GM20000 (cell line): ENCODE measurements around the gene CPM.
"Not testable (repeated sequence)": the region's sequence is repeated elsewhere in the genome, so short reads cannot be mapped to it uniquely, and the experiment has no call there.

Source experiments
- DNase-seq: peaks from one replicate; pipeline ENCODE4 v3.0.0; 2012; ENCODE audit warnings: low spot score
- CTCF ChIP-seq: IDR thresholded peaks from 2 replicates; pipeline ENCODE4 v1.5.1; 2012; ENCODE audit warnings: mild to moderate bottlenecking, control low read depth; ENCODE audit errors: extremely low read depth, missing control alignments

Gene CPM

GRCh38 chr12:68844318-68844745 lies 88.6 kb downstream of the CPM start:
- DNase-seq = no peak
- no peak for TF ChIP-seq CTCF

GRCh38 chr12:68842784-68843567 lies 90.0 kb downstream of the CPM start:
- no peak for DNase-seq
- no peak for TF ChIP-seq CTCF

- DNase-seq = no peak
- TF ChIP-seq CTCF = no peak
These were observed 90.8 kb downstream of the CPM start for GRCh38 chr12:68842123-68842522.

- no peak for TF ChIP-seq CTCF
- no peak for DNase-seq
These were observed 91.3 kb downstream of the CPM start for GRCh38 chr12:68841717-68842116.

GRCh38 chr12:68841175-68841574 lies 91.8 kb downstream of the CPM start:
- DNase-seq = not testable (repeated sequence)

- DNase-seq = no peak
- no peak for TF ChIP-seq CTCF
These were observed 93.5 kb downstream of the CPM start for GRCh38 chr12:68839183-68840147.

GRCh38 chr12:68838046-68838886 lies 94.7 kb downstream of the CPM start:
- no peak for DNase-seq
- no peak for TF ChIP-seq CTCF
